ENCODE results near the gene RNASEL.

- TF ChIP-seq POLR2A (IDR thresholded peaks at IDR 0.05; ENCODE audit: low read depth, low read length) (no peak), CTCF (conservative IDR thresholded peaks at IDR 0.05; ENCODE audit: low read depth, low read length) (no peak), CEBPB (IDR thresholded peaks at IDR 0.05; ENCODE audit: low read depth, low read length) (no peak)
Observed at GRCh38 chr1:182625719-182626504, 36.9 kb upstream of the RNASEL start.
